HepG2 (cell line): ENCODE measurements around the gene TANGO6. TPM values are rescaled to one million over a fixed set of nuclear protein-coding genes. Genes with fewer than 3 reads are reported as not detected.

Experiments
- FOSL2 ChIP-seq: sonication (generic); formaldehyde crosslinking; IDR thresholded peaks from 2 replicates; pipeline ENCODE4 v1.4.0; 2020; ENCODE audit warnings: missing genetic modification reagents
- IKZF4 ChIP-seq: sonication (generic); formaldehyde crosslinking; IDR thresholded peaks from 2 replicates; pipeline ENCODE4 v1.5.1; 2020; ENCODE audit warnings: borderline replicate concordance, mild to moderate bottlenecking, low read depth, missing genetic modification reagents; ENCODE audit errors: not compliant biosample characterization
- KDM1A ChIP-seq: IDR thresholded peaks from 2 replicates; pipeline ENCODE4 v1.6.1; 2016; ENCODE audit warnings: missing compliant biosample characterization
- MAFG ChIP-seq: sonication (generic); formaldehyde crosslinking; IDR thresholded peaks from 2 replicates; pipeline ENCODE4 v1.5.1; 2020; ENCODE audit warnings: mild to moderate bottlenecking, missing genetic modification reagents
- MIER3 ChIP-seq: IDR thresholded peaks from 2 replicates; pipeline ENCODE4 v1.6.1; 2016; ENCODE audit warnings: missing compliant biosample characterization, borderline replicate concordance
- SRSF9 ChIP-seq: fragments of 200-400 bp; formaldehyde crosslinking; IDR thresholded peaks from 2 replicates; pipeline ENCODE4 v1.6.1; 2018; ENCODE audit warnings: borderline replicate concordance, mild to moderate bottlenecking, low read depth, low read length; ENCODE audit not compliant: insufficient read depth, poor library complexity, severe bottlenecking
- TBP ChIP-seq: sonication (generic); formaldehyde crosslinking; IDR thresholded peaks from 2 replicates; pipeline ENCODE4 v1.5.0; 2020; ENCODE audit warnings: missing genetic modification reagents
- TBX3 ChIP-seq: fragments of 450-650 bp; IDR thresholded peaks from 2 replicates; pipeline ENCODE4 v1.6.1; 2017; ENCODE audit warnings: antibody characterized with exemption, mild to moderate bottlenecking, inconsistent platforms, borderline replicate concordance
- TSC22D2 ChIP-seq: sonication (generic); formaldehyde crosslinking; IDR thresholded peaks from 2 replicates; pipeline ENCODE4 v1.5.1; 2020; ENCODE audit warnings: missing genetic modification reagents, mild to moderate bottlenecking, borderline replicate concordance
- ZNF12 ChIP-seq: sonication (generic); formaldehyde crosslinking; IDR thresholded peaks from 2 replicates; pipeline ENCODE4 v1.5.0; 2020; ENCODE audit warnings: missing genetic modification reagents
- ZNF317 ChIP-seq: sonication (generic); formaldehyde crosslinking; IDR thresholded peaks from 2 replicates; pipeline ENCODE4 v1.5.0; 2020; ENCODE audit warnings: mild to moderate bottlenecking, missing genetic modification reagents
- ZNF33A ChIP-seq: sonication (generic); formaldehyde crosslinking; IDR thresholded peaks from 2 replicates; pipeline ENCODE4 v1.5.1; 2020; ENCODE audit warnings: missing genetic modification reagents, mild to moderate bottlenecking, moderate library complexity, borderline replicate concordance
- ZNF430 ChIP-seq: sonication (generic); formaldehyde crosslinking; IDR thresholded peaks from 2 replicates; pipeline ENCODE4 v1.9.0; 2021; ENCODE audit warnings: mild to moderate bottlenecking, missing genetic modification reagents
- ZNF776 ChIP-seq: sonication (generic); formaldehyde crosslinking; IDR thresholded peaks from 2 replicates; pipeline ENCODE4 v1.4.0; 2020; ENCODE audit warnings: mild to moderate bottlenecking, missing genetic modification reagents
- ZNF879 ChIP-seq: sonication (generic); formaldehyde crosslinking; IDR thresholded peaks from 2 replicates; pipeline ENCODE4 v1.8.1; 2023; ENCODE audit warnings: missing genetic modification reagents
- polyA plus RNA-seq, 8 experiments: library from polyadenylated mRNA; depleted of rRNA in 3 of 8; stranded (reverse) in 7 of 8; unstranded in 1 of 8; fragments of >200 nt; fragmentation: Illumina TruSeq in 4 of 8; extraction: Trizol in 4 of 8; gene quantifications; 2 replicates each; pipeline versions ENCODE4 v1.2.1 to v1.2.3, GENCODE V29; 2011 to 2016; ENCODE audit warnings: low read depth in 4 of 8, missing spikeins in 1 of 8, mixed read lengths in 1 of 8; ENCODE audit not compliant: insufficient read depth in 1 of 8
- total RNA-seq, 5 experiments: library from RNA; depleted of rRNA; stranded (reverse); fragments of >200 nt; fragmentation: Illumina TruSeq; extraction: Trizol; gene quantifications; 2 replicates each; pipeline ENCODE4 v1.2.3, GENCODE V29; 2016; ENCODE audit warnings: low read depth in 1 of 5
- TF ChIP-seq, protein P1 (sequence below): sonication (generic); formaldehyde crosslinking; IDR thresholded peaks from 2 replicates; pipeline ENCODE4 v1.5.1; 2020; ENCODE audit warnings: missing genetic modification reagents, mild to moderate bottlenecking, borderline replicate concordance
- TF ChIP-seq, protein P2 (sequence below): sonication (generic); formaldehyde crosslinking; IDR thresholded peaks from 2 replicates; pipeline ENCODE4 v1.8.0; 2022; ENCODE audit warnings: mild to moderate bottlenecking, missing genetic modification reagents, moderate library complexity
- TF ChIP-seq, protein P3 (sequence below): sonication (generic); formaldehyde crosslinking; IDR thresholded peaks from 2 replicates; pipeline ENCODE4 v1.8.1; 2023; ENCODE audit warnings: mild to moderate bottlenecking, inconsistent platforms, moderate library complexity, missing genetic modification reagents, borderline replicate concordance
- TF ChIP-seq, protein P4 (sequence below): sonication (generic); formaldehyde crosslinking; IDR thresholded peaks from 2 replicates; pipeline ENCODE4 v1.5.0; 2020; ENCODE audit warnings: mild to moderate bottlenecking, missing genetic modification reagents, borderline replicate concordance
- TF ChIP-seq, protein P5 (sequence below): sonication (generic); formaldehyde crosslinking; IDR thresholded peaks from 2 replicates; pipeline ENCODE4 v1.5.0; 2020; ENCODE audit warnings: mild to moderate bottlenecking, low read depth, missing genetic modification reagents, borderline replicate concordance

The TANGO6 gene
- total and polyA plus RNA-seq, 2 of the 13 experiments (the other 11 are each of a cell fraction or from before 2014, with no cell fraction given): 7.2 to 13.3 TPM

DNA sequence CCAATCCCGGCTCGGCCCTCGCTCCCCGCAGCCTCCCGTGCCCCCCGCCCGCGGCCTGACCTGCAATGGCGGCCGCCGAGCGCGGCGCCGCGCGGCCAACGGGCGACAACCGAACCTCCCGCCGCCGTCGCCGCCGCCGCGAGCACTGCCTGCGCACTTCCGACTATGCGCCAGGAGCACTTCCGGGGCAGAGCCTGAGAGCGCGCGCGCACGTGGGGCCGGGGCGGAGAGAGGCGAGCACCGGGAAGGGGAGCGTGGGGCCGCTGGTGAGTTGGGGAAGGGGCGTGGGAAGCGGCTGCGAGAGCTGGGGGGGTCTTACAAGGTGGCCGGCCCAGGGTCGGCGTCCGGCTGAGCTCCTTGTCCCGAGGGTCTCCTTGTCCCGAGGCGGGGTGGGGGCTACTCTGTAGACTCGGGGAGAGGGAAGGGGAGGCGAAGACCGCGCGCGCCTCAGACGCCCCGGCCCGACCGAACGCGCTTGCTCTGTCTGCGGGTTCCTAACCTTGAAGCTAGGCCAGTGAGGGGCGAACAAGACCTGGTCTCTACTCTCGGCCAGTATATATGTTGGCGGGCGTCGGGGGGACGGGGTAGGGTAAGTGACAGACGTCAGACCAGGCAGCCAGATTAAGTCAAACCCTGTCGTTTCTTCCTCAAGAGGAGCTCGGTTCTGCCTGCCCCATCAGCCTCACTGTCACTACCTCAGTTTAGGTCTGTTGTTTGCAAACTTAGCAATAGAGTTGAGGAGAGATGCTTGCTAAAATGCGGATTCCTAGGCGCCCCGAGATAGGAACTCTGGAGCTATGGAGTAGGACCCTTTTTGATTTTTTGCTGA, 289.3 kb downstream of the TANGO6 start, which contains the start of the genes CHTF8 and UTP4 (continued):
- peak; percentile 7; the same call in 1 of the 2 replicates for TF ChIP-seq FOSL2 (CRISPR knock-in tag)
- no peak for TF ChIP-seq ZNF317 (CRISPR knock-in tag)
- TF ChIP-seq, protein P1, sequence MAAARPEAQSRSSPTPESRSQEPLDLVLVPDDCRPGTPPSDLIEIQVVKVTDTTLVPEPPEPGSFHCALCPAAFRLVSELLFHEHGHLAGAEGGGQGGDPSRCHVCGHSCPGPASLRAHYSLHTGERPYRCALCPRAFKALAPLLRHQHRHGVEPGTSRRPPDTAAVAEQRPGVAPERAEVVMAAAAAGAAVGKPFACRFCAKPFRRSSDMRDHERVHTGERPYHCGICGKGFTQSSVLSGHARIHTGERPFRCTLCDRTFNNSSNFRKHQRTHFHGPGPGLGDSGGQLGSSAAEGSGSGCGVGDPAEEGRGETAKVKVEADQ (CRISPR knock-in tag): no peak; the same call in none of the 2 replicates
- TF ChIP-seq, protein P2, sequence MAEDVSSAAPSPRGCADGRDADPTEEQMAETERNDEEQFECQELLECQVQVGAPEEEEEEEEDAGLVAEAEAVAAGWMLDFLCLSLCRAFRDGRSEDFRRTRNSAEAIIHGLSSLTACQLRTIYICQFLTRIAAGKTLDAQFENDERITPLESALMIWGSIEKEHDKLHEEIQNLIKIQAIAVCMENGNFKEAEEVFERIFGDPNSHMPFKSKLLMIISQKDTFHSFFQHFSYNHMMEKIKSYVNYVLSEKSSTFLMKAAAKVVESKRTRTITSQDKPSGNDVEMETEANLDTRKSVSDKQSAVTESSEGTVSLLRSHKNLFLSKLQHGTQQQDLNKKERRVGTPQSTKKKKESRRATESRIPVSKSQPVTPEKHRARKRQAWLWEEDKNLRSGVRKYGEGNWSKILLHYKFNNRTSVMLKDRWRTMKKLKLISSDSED (CRISPR knock-in tag): peak; percentile 49; the same call in 1 of the 2 replicates
- TF ChIP-seq ZNF776 (CRISPR knock-in tag): peak; percentile 42; the same call in 1 of the 2 replicates
- no peak; the same call in 1 of the 2 replicates for TF ChIP-seq TBP (CRISPR knock-in tag)
- TF ChIP-seq KDM1A: no peak
- no peak for TF ChIP-seq ZNF33A
- TF ChIP-seq MAFG (CRISPR knock-in tag): no peak
- TF ChIP-seq IKZF4 (CRISPR knock-in tag): no peak
- TF ChIP-seq ZNF12 (CRISPR knock-in tag): no peak
- no peak for TF ChIP-seq MIER3 (CRISPR knock-in tag)
- TF ChIP-seq TBX3: no peak
- TF ChIP-seq ZNF879 (CRISPR knock-in tag): no peak
- TF ChIP-seq, protein P3, sequence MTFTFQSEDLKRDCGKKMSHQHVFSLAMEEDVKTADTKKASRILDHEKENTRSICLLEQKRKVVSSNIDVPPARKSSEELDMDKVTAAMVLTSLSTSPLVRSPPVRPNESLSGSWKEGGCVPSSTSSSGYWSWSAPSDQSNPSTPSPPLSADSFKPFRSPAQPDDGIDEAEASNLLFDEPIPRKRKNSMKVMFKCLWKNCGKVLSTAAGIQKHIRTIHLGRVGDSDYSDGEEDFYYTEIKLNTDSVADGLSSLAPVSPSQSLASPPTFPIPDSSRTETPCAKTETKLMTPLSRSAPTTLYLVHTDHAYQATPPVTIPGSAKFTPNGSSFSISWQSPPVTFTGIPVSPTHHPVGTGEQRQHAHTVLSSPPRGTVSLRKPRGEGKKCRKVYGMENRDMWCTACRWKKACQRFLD (CRISPR knock-in tag): peak; percentile 93
- TF ChIP-seq ZNF430 (CRISPR knock-in tag): 0 out of 2 replicates have a peak, but pooled peaks have one; percentile 11
- TF ChIP-seq, protein P4, sequence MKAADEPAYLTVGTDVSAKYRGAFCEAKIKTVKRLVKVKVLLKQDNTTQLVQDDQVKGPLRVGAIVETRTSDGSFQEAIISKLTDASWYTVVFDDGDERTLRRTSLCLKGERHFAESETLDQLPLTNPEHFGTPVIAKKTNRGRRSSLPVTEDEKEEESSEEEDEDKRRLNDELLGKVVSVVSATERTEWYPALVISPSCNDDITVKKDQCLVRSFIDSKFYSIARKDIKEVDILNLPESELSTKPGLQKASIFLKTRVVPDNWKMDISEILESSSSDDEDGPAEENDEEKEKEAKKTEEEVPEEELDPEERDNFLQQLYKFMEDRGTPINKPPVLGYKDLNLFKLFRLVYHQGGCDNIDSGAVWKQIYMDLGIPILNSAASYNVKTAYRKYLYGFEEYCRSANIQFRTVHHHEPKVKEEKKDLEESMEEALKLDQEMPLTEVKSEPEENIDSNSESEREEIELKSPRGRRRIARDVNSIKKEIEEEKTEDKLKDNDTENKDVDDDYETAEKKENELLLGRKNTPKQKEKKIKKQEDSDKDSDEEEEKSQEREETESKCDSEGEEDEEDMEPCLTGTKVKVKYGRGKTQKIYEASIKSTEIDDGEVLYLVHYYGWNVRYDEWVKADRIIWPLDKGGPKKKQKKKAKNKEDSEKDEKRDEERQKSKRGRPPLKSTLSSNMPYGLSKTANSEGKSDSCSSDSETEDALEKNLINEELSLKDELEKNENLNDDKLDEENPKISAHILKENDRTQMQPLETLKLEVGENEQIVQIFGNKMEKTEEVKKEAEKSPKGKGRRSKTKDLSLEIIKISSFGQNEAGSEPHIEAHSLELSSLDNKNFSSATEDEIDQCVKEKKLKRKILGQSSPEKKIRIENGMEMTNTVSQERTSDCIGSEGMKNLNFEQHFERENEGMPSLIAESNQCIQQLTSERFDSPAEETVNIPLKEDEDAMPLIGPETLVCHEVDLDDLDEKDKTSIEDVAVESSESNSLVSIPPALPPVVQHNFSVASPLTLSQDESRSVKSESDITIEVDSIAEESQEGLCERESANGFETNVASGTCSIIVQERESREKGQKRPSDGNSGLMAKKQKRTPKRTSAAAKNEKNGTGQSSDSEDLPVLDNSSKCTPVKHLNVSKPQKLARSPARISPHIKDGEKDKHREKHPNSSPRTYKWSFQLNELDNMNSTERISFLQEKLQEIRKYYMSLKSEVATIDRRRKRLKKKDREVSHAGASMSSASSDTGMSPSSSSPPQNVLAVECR (CRISPR knock-in tag): peak; percentile 99
- TF ChIP-seq, protein P5, sequence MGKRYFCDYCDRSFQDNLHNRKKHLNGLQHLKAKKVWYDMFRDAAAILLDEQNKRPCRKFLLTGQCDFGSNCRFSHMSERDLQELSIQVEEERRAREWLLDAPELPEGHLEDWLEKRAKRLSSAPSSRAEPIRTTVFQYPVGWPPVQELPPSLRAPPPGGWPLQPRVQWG (CRISPR knock-in tag): no peak
- TF ChIP-seq SRSF9: no peak
- no peak for TF ChIP-seq TSC22D2 (CRISPR knock-in tag)
